Neural progenitor cell (in vitro differentiated cells): ENCODE data around the gene FLACC1. TPM values are rescaled to one million over a fixed set of nuclear protein-coding genes. Genes with fewer than 3 reads are reported as not detected.

Source experiments
- DNase-seq: peaks from one replicate; pipeline ENCODE4 v3.0.0-alpha.2; 2016; ENCODE audit warnings: low spot score
- H2AFZ ChIP-seq: fragments of 200-600 bp; sonication (generic); replicated peaks from 2 replicates; pipeline ENCODE4 v1.6.1; 2016; ENCODE audit warnings: antibody characterized with exemption
- H3F3A ChIP-seq: fragments of 200-600 bp; sonication (generic); 2 replicates; pipeline ENCODE4 v1.6.1; 2016; ENCODE audit warnings: antibody characterized with exemption, low read depth
- H3K27ac ChIP-seq: fragments of 200-600 bp; sonication (generic); 2 replicates; pipeline ENCODE4 v1.5.1; 2016; ENCODE audit warnings: mild to moderate bottlenecking
- H3K27me3 ChIP-seq: fragments of 200-600 bp; sonication (generic); 2 replicates; pipeline ENCODE4 v1.6.1; 2016; ENCODE audit warnings: mild to moderate bottlenecking, moderate library complexity
- H3K36me3 ChIP-seq: fragments of 200-600 bp; sonication (generic); 2 replicates; pipeline ENCODE4 v1.5.1; 2016
- H3K4me1 ChIP-seq: fragments of 200-600 bp; sonication (generic); 2 replicates; pipeline ENCODE4 v1.6.1; 2016; ENCODE audit warnings: mixed run types
- H3K4me2 ChIP-seq: fragments of 200-600 bp; sonication (generic); 2 replicates; pipeline ENCODE4 v1.6.1; 2016
- H3K4me3 ChIP-seq: fragments of 200-600 bp; sonication (generic); 2 replicates; pipeline ENCODE4 v1.5.1; 2016
- H3K79me2 ChIP-seq: fragments of 200-600 bp; sonication (generic); 2 replicates; pipeline ENCODE4 v1.6.1; 2016; ENCODE audit warnings: low read depth
- H3K9ac ChIP-seq: fragments of 200-600 bp; sonication (generic); 2 replicates; pipeline ENCODE4 v1.6.1; 2016
- H3K9me3 ChIP-seq: fragments of 200-600 bp; sonication (generic); 2 replicates; pipeline ENCODE4 v1.5.1; 2016; ENCODE audit warnings: low read depth
- H4K20me1 ChIP-seq: fragments of 200-600 bp; sonication (generic); 2 replicates; pipeline ENCODE4 v1.6.1; 2016; ENCODE audit warnings: low read depth
- H3K27ac Mint-ChIP-seq: 3 replicates; pipeline ENCODE4 v1.8.0; 2021; ENCODE audit warnings: mixed read lengths
- H3K27me3 Mint-ChIP-seq: 2 replicates; pipeline ENCODE4 v1.8.0; 2022; ENCODE audit warnings: low read depth, mild to moderate bottlenecking, inconsistent platforms, moderate library complexity, mixed read lengths; ENCODE audit not compliant: insufficient read depth
- H3K36me3 Mint-ChIP-seq: 3 replicates; pipeline ENCODE4 v1.8.0; 2021; ENCODE audit warnings: mixed read lengths
- H3K4me1 Mint-ChIP-seq: 3 replicates; pipeline ENCODE4 v1.8.0; 2021; ENCODE audit warnings: mixed read lengths
- H3K4me3 Mint-ChIP-seq: 3 replicates; pipeline ENCODE4 v1.8.0; 2021; ENCODE audit warnings: mild to moderate bottlenecking, moderate library complexity, mixed read lengths
- H3K9me3 Mint-ChIP-seq: 3 replicates; pipeline ENCODE4 v1.8.0; 2020; ENCODE audit warnings: mixed read lengths
- EZH2 ChIP-seq: fragments of 200-600 bp; sonication (generic); IDR thresholded peaks from 2 replicates; pipeline ENCODE4 v1.6.1; 2017; ENCODE audit warnings: antibody characterized with exemption, mild to moderate bottlenecking, moderate library complexity
- EZH2phosphoT487 ChIP-seq: fragments of 200-600 bp; sonication (generic); IDR thresholded peaks from 2 replicates; pipeline ENCODE4 v1.6.1; 2017; ENCODE audit warnings: antibody characterized with exemption
- total RNA-seq: library from RNA; depleted of rRNA; stranded (reverse); fragments of >200 nt; gene quantifications from 2 replicates; pipeline ENCODE4 v1.2.3, GENCODE V29; 2015; ENCODE audit warnings: low replicate concordance
- TF ChIP-seq, protein P1 (sequence below): fragments of 200-600 bp; sonication (generic); IDR thresholded peaks from 2 replicates; pipeline ENCODE4 v1.5.1; 2017; ENCODE audit warnings: antibody characterized with exemption, mild to moderate bottlenecking

The FLACC1 gene
- total RNA-seq, 1 donor from 2014 or later, result not detected

DNA sequence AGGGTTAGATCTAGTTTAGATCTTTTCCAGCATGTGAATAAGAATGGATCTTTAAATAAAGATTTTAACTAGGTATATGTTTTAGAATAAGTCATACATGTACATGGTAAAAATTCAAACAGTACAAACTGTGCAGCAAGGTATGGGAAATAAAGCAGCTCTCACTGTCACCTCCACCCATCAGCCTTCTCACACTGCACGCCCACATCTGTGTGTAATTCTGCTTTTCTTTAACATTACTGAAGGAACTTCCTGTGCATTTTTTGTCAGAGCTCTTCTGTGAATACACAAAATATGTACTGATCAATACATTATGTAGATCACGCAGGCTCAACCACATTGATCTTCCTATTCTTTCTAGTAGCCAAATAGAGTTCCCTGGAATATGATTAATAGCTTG, 93.4 kb downstream of the FLACC1 start:
- Histone ChIP-seq H3K4me3 (no peak overlapping the region), H3K9me3 (no peaks in the 10 kb centered on the region), H3K9ac (no peak overlapping the region), H2AFZ (no peak overlapping the region), H3K79me2 (no peaks in the 10 kb centered on the region), H3K4me1 (no peaks in the 10 kb centered on the region), H3K4me2 (no peak overlapping the region), H3K27ac (no peak overlapping the region), H3F3A (peaks cover 6% of the 10 kb centered on the region), H3K27me3 (no peaks in the 10 kb centered on the region), H4K20me1 (no peaks in the 10 kb centered on the region), H3K36me3 (no peaks in the 10 kb centered on the region)
- no peak for DNase-seq
- no peak overlapping the region for H3K4me3 Mint-ChIP-seq
- H3K4me1 Mint-ChIP-seq, result peaks cover 11% of the 10 kb centered on the region
- H3K36me3 Mint-ChIP-seq, result no peaks in the 10 kb centered on the region
- TF ChIP-seq EZH2, result no peak
- TF ChIP-seq, protein P1, sequence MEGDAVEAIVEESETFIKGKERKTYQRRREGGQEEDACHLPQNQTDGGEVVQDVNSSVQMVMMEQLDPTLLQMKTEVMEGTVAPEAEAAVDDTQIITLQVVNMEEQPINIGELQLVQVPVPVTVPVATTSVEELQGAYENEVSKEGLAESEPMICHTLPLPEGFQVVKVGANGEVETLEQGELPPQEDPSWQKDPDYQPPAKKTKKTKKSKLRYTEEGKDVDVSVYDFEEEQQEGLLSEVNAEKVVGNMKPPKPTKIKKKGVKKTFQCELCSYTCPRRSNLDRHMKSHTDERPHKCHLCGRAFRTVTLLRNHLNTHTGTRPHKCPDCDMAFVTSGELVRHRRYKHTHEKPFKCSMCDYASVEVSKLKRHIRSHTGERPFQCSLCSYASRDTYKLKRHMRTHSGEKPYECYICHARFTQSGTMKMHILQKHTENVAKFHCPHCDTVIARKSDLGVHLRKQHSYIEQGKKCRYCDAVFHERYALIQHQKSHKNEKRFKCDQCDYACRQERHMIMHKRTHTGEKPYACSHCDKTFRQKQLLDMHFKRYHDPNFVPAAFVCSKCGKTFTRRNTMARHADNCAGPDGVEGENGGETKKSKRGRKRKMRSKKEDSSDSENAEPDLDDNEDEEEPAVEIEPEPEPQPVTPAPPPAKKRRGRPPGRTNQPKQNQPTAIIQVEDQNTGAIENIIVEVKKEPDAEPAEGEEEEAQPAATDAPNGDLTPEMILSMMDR, result no peak
- no peak for TF ChIP-seq EZH2phosphoT487
- H3K9me3 Mint-ChIP-seq, result no peaks in the 10 kb centered on the region
- no peak overlapping the region for H3K27ac Mint-ChIP-seq
- peaks cover 4% of the 10 kb centered on the region for H3K27me3 Mint-ChIP-seq

DNA sequence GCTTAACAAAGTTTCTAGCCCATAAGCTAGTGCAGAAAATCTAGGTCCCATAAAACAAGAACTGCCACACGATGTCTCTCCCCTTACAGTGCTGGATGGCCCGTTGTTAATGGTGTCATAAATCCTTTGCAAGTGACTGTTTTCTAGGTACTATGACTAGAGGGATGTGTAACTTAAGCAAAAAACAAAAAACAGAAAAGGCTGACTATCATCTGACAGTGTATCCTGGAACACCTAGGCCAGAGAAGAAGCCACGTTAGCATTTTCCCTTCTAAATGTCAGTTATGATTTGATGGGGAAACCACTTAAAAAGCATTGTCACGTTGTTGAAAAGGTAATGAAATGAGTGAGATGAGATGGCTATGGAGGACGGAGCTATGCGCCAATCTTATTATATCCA, 94.4 kb downstream of the FLACC1 start:
- no peak for DNase-seq
- Histone ChIP-seq H2AFZ (no peak overlapping the region), H3K36me3 (no peaks in the 10 kb centered on the region), H3K4me3 (no peak overlapping the region), H3F3A (peaks cover 6% of the 10 kb centered on the region), H3K9ac (no peak overlapping the region), H4K20me1 (no peaks in the 10 kb centered on the region), H3K4me1 (peaks cover 9% of the 10 kb centered on the region), H3K27ac (no peak overlapping the region), H3K79me2 (no peaks in the 10 kb centered on the region), H3K4me2 (no peak overlapping the region), H3K27me3 (no peaks in the 10 kb centered on the region), H3K9me3 (no peaks in the 10 kb centered on the region)
- H3K36me3 Mint-ChIP-seq, result no peaks in the 10 kb centered on the region
- no peak overlapping the region for H3K27ac Mint-ChIP-seq
- H3K9me3 Mint-ChIP-seq, result no peaks in the 10 kb centered on the region
- TF ChIP-seq, protein P1, result no peak
- no peak overlapping the region for H3K4me3 Mint-ChIP-seq
- peaks cover 4% of the 10 kb centered on the region for H3K27me3 Mint-ChIP-seq
- H3K4me1 Mint-ChIP-seq, result peaks cover 22% of the 10 kb centered on the region

DNA sequence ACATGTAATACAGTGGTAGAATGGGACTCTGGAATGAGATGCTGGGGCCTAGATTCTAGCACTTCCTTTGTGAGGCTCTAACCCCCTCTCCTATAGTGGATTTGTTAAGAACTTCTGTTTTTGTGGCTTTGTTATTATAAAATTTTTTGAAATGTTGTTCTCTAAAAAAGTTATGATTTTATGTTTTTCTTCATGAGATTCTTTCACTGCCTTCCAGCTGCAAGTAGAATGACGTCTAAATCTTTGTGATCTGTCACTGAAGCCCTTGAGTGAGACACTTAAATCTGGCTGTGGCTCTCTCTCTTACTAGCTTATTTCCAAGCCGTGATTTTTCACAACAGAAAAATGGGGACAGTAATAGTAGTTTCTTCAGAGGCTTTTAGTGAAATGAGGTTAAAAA, 95.2 kb downstream of the FLACC1 start:
- Histone ChIP-seq H3K9ac (no peak overlapping the region), H3K27me3 (no peaks in the 10 kb centered on the region), H3K79me2 (no peaks in the 10 kb centered on the region), H2AFZ (peak overlapping the region; percentile 53), H3K4me1 (peaks cover 11% of the 10 kb centered on the region), H3K4me2 (no peak overlapping the region), H3K36me3 (no peaks in the 10 kb centered on the region), H3K4me3 (no peak overlapping the region), H3K27ac (no peak overlapping the region), H3K9me3 (no peaks in the 10 kb centered on the region), H3F3A (peaks cover 6% of the 10 kb centered on the region), H4K20me1 (no peaks in the 10 kb centered on the region)
- no peak overlapping the region for H3K27ac Mint-ChIP-seq
- no peaks in the 10 kb centered on the region for H3K9me3 Mint-ChIP-seq
- TF ChIP-seq EZH2phosphoT487 (no peak), EZH2 (no peak)
- TF ChIP-seq, protein P1, result no peak
- H3K4me1 Mint-ChIP-seq, result peaks cover 26% of the 10 kb centered on the region
- DNase-seq, result no peak
- H3K4me3 Mint-ChIP-seq, result no peak overlapping the region
- H3K36me3 Mint-ChIP-seq, result no peaks in the 10 kb centered on the region
- H3K27me3 Mint-ChIP-seq, result peaks cover 4% of the 10 kb centered on the region

DNA sequence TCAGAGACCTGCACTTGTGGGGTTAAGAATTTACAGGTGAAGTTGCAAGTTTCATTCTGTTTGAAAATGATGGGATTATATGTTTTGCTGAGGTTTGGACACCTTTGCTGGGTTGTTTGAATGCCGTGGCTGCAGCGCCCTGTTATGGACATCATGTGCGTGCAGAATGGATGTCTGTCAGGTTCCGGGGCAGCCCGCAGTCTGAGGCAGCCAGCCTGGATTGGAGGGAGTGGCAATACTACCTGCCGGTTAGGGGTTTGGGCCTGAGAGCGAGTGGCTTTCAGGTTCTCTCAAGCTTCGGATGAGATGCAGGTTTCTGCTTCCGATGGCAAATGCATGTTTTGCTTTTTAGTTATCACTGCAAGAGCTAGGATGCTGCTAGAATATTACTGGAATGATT, 95.7 kb downstream of the FLACC1 start:
- no peaks in the 10 kb centered on the region for H3K79me2 ChIP-seq
- Mint-ChIP-seq H3K4me1 (peaks cover 26% of the 10 kb centered on the region), H3K9me3 (no peaks in the 10 kb centered on the region), H3K4me3 (no peak overlapping the region), H3K27ac (no peak overlapping the region), H3K36me3 (no peaks in the 10 kb centered on the region), H3K27me3 (peaks cover 4% of the 10 kb centered on the region)
- no peak overlapping the region for H3K9ac ChIP-seq
- no peak overlapping the region for H3K4me2 ChIP-seq
- TF ChIP-seq, protein P1, result no peak
- TF ChIP-seq EZH2 (no peak), EZH2phosphoT487 (no peak)
- no peaks in the 10 kb centered on the region for H3K9me3 ChIP-seq
- no peaks in the 10 kb centered on the region for H4K20me1 ChIP-seq
- no peak overlapping the region for H3K27ac ChIP-seq
- H3K27me3 ChIP-seq, result no peaks in the 10 kb centered on the region
- peaks cover 11% of the 10 kb centered on the region for H3K4me1 ChIP-seq
- H3K4me3 ChIP-seq, result no peak overlapping the region
- peaks cover 2% of the 10 kb centered on the region for H3F3A ChIP-seq
- no peak for DNase-seq
- H2AFZ ChIP-seq, result peak overlapping the region; percentile 53
- no peaks in the 10 kb centered on the region for H3K36me3 ChIP-seq
